ENCODE data around the gene LRRC4C.
A peak's percentile ranks its signal among the peaks of the same experiment; 100 is the strongest.
"Not testable (repeated sequence)": the region's sequence is repeated elsewhere in the genome, so short reads cannot be mapped to it uniquely, and the experiment has no call there.

Gene LRRC4C

GRCh38 chr11:40255457-40255856 is 1204.0 kb downstream of the LRRC4C start:
- no peak for DNase-seq

DNA sequence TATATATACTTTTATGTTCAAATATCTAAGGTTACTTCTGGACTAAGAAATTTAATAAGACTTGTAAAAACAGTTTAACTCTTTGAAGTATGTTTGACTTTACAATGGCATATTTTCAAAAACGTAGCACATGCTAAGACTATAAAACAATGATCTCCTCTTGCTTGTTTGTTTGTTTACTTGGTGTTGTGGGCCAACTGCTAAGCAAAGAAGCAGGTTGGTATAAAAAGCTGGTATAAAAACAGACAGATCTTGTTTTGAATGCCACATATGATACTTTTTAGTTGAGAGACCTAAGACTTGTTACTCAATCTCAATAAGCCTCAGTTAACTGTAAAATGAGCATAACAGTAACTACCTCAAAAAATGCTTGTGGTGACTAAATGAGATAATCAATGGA is 1206.3 kb downstream of the LRRC4C start:
- DNase-seq = no peak

GRCh38 chr11:40252236-40252635 is 1207.2 kb downstream of the LRRC4C start:
- no peak for DNase-seq

- no peak for DNase-seq
Observed at GRCh38 chr11:40246983-40247382, 1212.5 kb downstream of the LRRC4C start.

DNA sequence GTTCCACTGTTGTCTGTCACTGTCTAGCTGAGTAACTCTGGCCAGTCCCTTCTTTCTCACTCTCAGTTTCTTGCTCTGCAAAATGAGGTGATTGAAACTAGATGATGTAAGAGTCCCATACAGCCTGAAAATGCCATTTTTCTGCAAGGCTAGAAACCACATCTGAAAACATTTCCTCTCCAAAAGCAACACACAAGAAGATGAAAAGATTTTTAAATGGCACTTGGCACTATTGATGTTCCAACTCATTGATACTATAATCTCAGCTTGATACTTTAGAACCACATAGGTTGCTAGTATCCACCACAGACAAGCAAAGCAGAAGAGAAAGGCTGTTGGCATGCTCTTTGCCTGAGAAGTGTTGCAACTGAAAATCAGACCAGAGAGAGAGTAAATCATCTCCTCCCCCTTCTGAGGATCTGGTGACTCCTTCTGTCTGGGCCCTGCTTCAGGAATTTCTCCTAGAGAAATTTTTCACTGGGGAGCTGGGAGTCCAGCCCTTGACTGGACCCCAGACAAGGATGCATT is 1217.9 kb downstream of the LRRC4C start:
- no peak for DNase-seq

- no peak for DNase-seq
Observed at GRCh38 chr11:40240284-40240683, 1219.2 kb downstream of the LRRC4C start.

GRCh38 chr11:40236526-40236925 is 1222.9 kb downstream of the LRRC4C start:
- no peak for DNase-seq

GRCh38 chr11:40235841-40236240 is 1223.6 kb downstream of the LRRC4C start:
- DNase-seq = peak in 6 of 56 donors; percentile 3 to 12 (median 8)

DNA sequence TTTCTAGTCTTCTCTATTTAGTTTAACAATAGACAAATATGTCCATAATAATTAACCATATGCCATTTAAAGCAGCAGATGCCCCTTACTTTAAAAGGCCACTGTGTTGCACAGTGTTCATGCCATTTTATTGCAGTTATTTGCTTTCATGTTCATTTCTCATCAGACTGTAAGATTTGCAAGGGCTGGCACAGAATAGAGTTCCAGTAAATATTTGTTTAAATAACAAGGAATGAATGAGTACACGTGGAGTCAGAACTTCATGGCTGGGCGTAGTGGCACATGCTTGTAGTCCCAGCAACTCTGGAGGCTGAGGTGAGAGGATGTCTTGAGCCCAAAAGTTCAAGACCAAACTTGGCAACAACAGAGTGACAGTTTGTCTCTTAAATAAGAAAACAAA is 1228.6 kb downstream of the LRRC4C start:
- no peak for DNase-seq

GRCh38 chr11:40228662-40229061 is 1230.8 kb downstream of the LRRC4C start:
- DNase-seq = no peak

GRCh38 chr11:40227730-40228129 is 1231.7 kb downstream of the LRRC4C start:
- no peak for DNase-seq

DNA sequence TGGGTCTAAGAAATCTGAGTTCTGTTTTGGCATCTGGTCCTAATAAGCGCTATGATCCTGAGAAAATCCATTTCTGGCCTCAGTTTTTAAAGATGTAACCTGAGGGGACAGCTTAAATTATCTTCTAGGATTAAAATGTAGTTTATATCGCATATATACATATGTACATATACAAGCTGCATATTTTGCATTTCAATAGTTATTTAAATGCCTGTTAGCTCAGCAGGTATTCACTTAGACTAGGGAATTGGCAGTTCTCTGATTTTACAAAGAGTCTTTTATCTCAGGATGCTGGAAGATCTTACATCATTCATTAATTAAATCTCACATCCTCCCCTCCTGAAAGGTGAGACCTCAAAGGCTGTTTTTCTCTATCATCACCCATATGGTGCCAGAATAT is 1232.8 kb downstream of the LRRC4C start:
- DNase-seq = no peak

DNA sequence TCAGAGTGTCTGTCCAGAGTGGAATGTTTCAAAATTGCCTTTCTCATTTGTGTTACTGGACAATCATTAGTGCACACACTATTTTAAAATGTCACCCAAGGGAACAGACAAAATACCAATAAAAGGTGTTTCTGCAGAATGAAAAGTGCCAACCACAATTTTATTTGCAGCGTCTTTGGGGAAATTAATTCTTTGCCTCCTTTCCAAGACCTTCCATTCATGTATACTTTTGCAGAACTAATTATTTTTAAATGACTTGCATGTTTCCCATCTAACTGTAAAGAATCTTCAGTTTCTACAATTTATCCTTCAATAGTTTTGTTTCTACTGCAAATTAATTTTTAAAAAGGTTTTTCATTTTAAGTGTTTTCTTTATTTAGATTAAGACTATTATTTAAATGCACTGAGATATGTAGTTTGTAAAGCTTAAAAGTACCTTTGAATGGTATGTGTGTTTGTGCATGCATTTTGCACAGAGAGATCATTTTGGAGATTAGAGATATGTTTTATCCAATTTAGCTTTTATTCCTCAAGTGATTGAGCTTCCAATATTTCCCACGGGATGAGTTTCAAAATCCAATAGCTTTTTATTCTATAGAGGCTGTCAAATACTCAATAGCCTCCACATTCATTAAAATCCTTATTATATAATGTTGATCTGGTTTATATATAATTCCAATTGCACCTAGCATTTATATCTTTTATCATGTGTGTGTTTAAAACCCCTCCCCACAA is 1235.7 kb downstream of the LRRC4C start:
- no peak for DNase-seq

DNA sequence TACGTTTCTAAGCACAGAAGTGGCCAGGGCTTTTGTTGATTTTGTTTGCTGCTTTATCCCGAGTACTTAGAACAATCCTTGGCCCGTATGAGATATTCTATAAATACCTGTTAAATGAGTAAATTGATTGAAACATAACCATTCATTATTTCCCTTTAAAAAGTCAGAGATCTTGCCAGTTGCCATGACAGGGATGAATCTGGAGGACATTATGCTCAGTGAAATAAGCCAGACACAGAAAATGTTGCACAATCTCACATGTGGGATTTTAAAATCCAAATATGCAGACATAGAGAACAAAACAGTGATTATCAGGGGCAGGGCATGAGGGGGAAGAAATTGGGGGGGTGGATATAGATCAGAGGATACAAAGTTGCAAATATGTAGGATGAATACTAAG is 1240.1 kb downstream of the LRRC4C start:
- no peak for DNase-seq

GRCh38 chr11:40215556-40215955 is 1243.9 kb downstream of the LRRC4C start:
- DNase-seq = peak in 8 of 56 donors; percentile 12 to 40 (median 18)

- DNase-seq = no peak
Observed at GRCh38 chr11:40207416-40207815, 1252.0 kb downstream of the LRRC4C start.

GRCh38 chr11:40204228-40204627 is 1255.2 kb downstream of the LRRC4C start:
- no peak for DNase-seq

DNA sequence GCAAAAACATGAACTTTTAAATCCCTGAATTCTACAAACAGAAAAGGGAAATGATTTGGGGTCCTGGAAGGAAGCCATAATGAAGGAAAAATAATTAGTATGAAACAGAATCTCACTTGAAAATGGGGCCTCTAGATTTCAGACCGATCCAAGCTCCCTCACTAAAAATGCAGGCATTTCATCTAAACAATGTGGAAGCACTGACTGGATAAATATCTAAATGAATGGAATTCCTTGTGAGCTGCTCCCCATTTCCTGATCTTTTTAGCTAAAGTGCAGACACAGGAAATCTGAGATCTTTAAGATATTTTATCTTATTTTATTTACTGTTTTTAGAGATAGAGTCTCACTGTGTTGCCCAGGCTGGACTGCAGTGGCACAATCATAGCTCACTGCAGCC is 1255.8 kb downstream of the LRRC4C start:
- DNase-seq = no peak

DNA sequence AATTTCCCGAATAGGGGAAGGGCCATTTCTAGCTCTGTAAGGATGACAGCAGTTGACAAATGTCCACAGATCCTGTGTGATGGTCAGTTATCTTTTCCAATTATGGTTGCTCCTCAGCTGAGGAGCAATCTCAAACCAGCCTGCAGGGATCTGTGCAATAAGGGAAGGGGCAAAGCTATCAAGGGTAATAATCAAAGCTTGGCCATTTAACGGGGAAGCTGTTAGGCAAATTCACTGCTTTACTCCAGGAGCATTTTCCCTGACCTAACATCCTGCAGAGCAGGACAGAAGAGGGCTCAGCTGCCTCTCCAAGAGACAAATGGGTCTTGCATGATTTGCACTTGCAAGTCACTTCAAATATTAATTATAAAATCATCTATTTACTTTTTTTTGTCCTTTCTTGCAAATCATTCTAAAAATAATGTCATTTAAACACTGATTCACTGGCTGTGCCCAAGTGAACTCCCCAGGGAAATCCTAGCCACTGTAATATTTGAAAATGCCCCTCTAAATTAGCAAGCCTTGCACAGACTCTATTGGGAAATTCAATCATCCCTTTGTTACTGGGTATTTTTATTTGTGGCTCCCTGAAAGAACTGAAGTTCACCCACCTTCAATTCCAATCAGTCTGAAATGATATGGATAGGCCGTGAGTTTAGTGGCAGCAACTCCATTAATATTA is 1256.7 kb downstream of the LRRC4C start:
- DNase-seq = no peak

- DNase-seq = not testable (repeated sequence)
Observed at GRCh38 chr11:40192590-40192989, 1266.9 kb downstream of the LRRC4C start.

GRCh38 chr11:40190294-40190693 is 1269.2 kb downstream of the LRRC4C start:
- no peak for DNase-seq

- peak in 1 of 56 donors; percentile 46 for DNase-seq
Observed at GRCh38 chr11:40188848-40189247, 1270.6 kb downstream of the LRRC4C start.

GRCh38 chr11:40187295-40187694 is 1272.2 kb downstream of the LRRC4C start:
- no peak for DNase-seq
